GM12801 (cell line): Measurements from ENCODE around the gene DLGAP3.

Experiments used
- TF ChIP-seq, protein P1 (sequence below): IDR thresholded peaks from one replicate; pipeline ENCODE4 v1.5.1; 2011; ENCODE audit warnings: control low read depth; ENCODE audit not compliant: insufficient read length; ENCODE audit errors: extremely low read depth

DLGAP3 gene, protein sequence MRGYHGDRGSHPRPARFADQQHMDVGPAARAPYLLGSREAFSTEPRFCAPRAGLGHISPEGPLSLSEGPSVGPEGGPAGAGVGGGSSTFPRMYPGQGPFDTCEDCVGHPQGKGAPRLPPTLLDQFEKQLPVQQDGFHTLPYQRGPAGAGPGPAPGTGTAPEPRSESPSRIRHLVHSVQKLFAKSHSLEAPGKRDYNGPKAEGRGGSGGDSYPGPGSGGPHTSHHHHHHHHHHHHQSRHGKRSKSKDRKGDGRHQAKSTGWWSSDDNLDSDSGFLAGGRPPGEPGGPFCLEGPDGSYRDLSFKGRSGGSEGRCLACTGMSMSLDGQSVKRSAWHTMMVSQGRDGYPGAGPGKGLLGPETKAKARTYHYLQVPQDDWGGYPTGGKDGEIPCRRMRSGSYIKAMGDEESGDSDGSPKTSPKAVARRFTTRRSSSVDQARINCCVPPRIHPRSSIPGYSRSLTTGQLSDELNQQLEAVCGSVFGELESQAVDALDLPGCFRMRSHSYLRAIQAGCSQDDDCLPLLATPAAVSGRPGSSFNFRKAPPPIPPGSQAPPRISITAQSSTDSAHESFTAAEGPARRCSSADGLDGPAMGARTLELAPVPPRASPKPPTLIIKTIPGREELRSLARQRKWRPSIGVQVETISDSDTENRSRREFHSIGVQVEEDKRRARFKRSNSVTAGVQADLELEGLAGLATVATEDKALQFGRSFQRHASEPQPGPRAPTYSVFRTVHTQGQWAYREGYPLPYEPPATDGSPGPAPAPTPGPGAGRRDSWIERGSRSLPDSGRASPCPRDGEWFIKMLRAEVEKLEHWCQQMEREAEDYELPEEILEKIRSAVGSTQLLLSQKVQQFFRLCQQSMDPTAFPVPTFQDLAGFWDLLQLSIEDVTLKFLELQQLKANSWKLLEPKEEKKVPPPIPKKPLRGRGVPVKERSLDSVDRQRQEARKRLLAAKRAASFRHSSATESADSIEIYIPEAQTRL

GRCh38 chr1:34929497-34929852 is at the start of gene DLGAP3:
Gene DLGAP3 (minus strand): TSS chr1:34929650. CDS start chr1:34905383, 24,267 bp downstream.
- TF ChIP-seq, protein P1, sequence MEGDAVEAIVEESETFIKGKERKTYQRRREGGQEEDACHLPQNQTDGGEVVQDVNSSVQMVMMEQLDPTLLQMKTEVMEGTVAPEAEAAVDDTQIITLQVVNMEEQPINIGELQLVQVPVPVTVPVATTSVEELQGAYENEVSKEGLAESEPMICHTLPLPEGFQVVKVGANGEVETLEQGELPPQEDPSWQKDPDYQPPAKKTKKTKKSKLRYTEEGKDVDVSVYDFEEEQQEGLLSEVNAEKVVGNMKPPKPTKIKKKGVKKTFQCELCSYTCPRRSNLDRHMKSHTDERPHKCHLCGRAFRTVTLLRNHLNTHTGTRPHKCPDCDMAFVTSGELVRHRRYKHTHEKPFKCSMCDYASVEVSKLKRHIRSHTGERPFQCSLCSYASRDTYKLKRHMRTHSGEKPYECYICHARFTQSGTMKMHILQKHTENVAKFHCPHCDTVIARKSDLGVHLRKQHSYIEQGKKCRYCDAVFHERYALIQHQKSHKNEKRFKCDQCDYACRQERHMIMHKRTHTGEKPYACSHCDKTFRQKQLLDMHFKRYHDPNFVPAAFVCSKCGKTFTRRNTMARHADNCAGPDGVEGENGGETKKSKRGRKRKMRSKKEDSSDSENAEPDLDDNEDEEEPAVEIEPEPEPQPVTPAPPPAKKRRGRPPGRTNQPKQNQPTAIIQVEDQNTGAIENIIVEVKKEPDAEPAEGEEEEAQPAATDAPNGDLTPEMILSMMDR, result no peak

DNA sequence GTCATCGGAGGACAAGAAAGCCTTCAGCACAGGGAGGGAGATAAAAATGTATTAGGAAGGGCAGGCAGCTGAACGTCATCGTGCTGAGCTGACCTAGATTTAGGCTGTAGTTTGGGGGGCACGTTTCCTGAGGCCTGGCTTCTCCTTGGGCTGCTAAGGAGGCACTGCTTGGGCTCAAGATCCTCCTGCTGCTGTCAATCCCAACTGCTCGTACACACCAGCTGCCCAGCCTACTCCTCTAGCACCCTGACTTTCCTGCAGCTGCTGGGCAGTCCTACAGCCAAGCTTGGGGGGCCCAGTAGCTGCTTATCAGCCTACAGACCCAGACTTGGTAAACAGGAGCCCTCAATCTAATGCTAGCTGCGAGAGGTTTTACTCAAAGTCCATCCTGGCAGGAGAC is 49.5 kb upstream of the DLGAP3 start:
- TF ChIP-seq, protein P1, result no peak

GRCh38 chr1:34977858-34978257 is 48.4 kb upstream of the DLGAP3 start:
- TF ChIP-seq, protein P1, result no peak

DNA sequence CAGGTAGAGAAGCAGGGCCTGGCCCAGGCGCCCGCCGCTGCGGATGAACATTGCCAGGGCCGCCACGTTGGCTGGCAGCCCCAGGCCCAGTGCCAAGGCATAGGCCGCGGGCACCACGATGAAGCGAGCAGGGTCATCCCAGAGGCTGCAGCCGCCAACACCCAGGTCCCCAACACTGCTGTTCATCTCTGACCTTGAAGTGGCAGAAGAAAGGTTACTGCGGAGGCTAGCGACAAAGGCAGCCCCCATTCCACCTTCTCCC is 47.7 kb upstream of the DLGAP3 start:
- TF ChIP-seq, protein P1, result no peak

DNA sequence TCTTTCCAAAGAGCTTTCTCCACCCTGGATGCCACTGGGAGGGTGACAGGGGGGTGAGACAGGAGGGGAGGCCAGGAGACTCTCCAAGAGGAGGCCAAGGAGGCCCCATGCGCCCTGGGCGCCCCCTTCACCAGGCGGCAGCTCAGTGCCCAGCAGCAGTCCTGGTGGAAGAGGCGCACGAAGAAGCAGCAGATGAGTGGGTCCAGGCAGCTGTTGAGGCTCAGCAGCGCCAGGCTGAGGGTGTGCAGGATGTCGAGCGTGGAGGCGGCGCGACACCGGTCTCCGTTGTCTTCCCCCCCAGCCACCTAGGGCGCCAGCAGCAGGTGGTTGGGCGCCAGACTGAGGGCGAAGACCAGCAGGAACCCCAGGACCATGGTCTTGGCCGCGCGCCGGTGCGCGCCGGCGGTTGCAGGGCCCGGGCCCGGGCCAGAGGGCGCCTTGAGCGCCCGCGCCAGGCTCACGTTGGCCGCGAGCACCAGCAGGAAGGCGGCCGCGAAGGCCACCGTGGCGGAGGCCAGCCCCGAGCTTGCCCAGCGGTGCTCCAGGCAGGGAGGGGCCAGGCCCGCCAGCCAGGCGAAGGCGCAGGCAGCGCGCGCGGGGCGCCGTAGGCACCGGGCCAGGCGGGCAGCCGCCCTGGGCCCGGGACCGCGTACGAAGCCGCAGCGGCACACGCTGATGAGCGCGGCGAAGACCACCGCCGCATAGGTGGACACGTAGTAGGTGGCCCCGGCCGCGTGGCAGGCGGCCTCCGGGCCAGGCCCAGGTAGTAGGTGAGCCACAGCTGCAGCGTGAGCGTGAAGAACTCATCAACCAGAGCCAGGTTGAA is 47.1 kb upstream of the DLGAP3 start:
- TF ChIP-seq, protein P1, result no peak

DNA sequence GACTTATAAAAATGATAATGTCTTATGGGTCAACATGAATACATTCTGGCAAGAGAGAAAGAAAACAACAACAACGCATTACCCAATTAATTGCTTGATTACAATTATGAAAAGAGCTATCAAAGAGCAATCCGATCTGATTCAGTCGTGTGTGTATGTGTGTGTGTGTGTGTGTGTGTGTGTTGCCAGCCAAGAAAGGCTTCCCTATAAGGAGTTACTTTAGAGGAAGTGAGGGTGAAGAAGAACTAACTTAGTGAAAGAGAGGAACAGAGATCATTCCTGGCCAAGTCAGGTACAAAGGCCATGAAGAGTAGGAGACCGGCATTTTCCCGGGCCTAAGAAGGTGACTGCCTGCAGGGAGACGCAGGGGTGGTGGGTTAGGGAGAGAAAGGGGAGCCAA is 46.3 kb upstream of the DLGAP3 start:
- TF ChIP-seq, protein P1, result no peak

- TF ChIP-seq, protein P1, result no peak
These were observed 45.9 kb upstream of the DLGAP3 start for GRCh38 chr1:34975338-34975737.
